Raji (cell line): ENCODE results near the gene NEO1.

Source experiments
- POLR2A ChIP-seq: IDR thresholded peaks from 2 replicates; pipeline ENCODE4 v1.6.1; 2011; ENCODE audit warnings: low read depth, low read length, control low read depth; ENCODE audit not compliant: insufficient read depth

Gene NEO1

GRCh38 chr15:73174171-73174570 is 121.9 kb downstream of the NEO1 start:
- no peak for TF ChIP-seq POLR2A

- TF ChIP-seq POLR2A, result no peak
These were observed 123.1 kb downstream of the NEO1 start for GRCh38 chr15:73175382-73175781.

- TF ChIP-seq POLR2A, result no peak
These were observed 124.3 kb downstream of the NEO1 start for GRCh38 chr15:73176598-73176997.

GRCh38 chr15:73183071-73183470 is 130.8 kb downstream of the NEO1 start:
- no peak for TF ChIP-seq POLR2A

- TF ChIP-seq POLR2A, result no peak
These were observed 137.9 kb downstream of the NEO1 start for GRCh38 chr15:73190189-73190601.

- no peak for TF ChIP-seq POLR2A
These were observed 142.9 kb downstream of the NEO1 start for GRCh38 chr15:73195166-73195565.

GRCh38 chr15:73196113-73196512 is 143.8 kb downstream of the NEO1 start:
- no peak for TF ChIP-seq POLR2A

- TF ChIP-seq POLR2A, result no peak
These were observed 148.1 kb downstream of the NEO1 start for GRCh38 chr15:73200339-73200738.

- no peak for TF ChIP-seq POLR2A
These were observed 158.4 kb downstream of the NEO1 start for GRCh38 chr15:73210630-73211029.

GRCh38 chr15:73212424-73212823 is 160.2 kb downstream of the NEO1 start:
- TF ChIP-seq POLR2A, result no peak

GRCh38 chr15:73225358-73226015 is 173.2 kb downstream of the NEO1 start:
- TF ChIP-seq POLR2A, result no peak

- no peak for TF ChIP-seq POLR2A
These were observed 174.0 kb downstream of the NEO1 start for GRCh38 chr15:73226093-73226814.

- TF ChIP-seq POLR2A, result no peak
These were observed 175.3 kb downstream of the NEO1 start for GRCh38 chr15:73227433-73228056.

GRCh38 chr15:73228128-73228646 is 175.9 kb downstream of the NEO1 start:
- TF ChIP-seq POLR2A, result no peak

- TF ChIP-seq POLR2A, result no peak
These were observed 179.6 kb downstream of the NEO1 start for GRCh38 chr15:73231661-73232419.
